Measurements from ENCODE around the gene TRPM7.
A peak's percentile ranks its signal among the peaks of the same experiment; 100 is the strongest.
"Not testable (repeated sequence)": the region's sequence is repeated elsewhere in the genome, so short reads cannot be mapped to it uniquely, and the experiment has no call there.

Gene TRPM7

GRCh38 chr15:50707878-50708427, 21.4 kb upstream of the TRPM7 start:
- no peak for DNase-seq (ENCODE audit: low read depth)
- H3K4me3 ChIP-seq (ENCODE audit: low read length) = no peak overlapping the region
- no peak for TF ChIP-seq CTCF (conservative IDR thresholded peaks at IDR 0.05; ENCODE audit: low read length)

GRCh38 chr15:50702762-50703334, 16.3 kb upstream of the TRPM7 start:
- no peak for TF ChIP-seq CTCF (conservative IDR thresholded peaks at IDR 0.05; ENCODE audit: low read length)
- no peak overlapping the region for H3K4me3 ChIP-seq (ENCODE audit: low read length)
- DNase-seq (ENCODE audit: low read depth) = no peak

- H3K4me3 ChIP-seq (ENCODE audit: low read length) = no peak overlapping the region
- TF ChIP-seq CTCF (conservative IDR thresholded peaks at IDR 0.05; ENCODE audit: low read length) = no peak
- DNase-seq (ENCODE audit: low read depth) = no peak
Observed at GRCh38 chr15:50698101-50698500, 11.5 kb upstream of the TRPM7 start.

- TF ChIP-seq CTCF (conservative IDR thresholded peaks at IDR 0.05; ENCODE audit: low read length) = no peak
- H3K4me3 ChIP-seq (ENCODE audit: low read length) = no peak overlapping the region
- no peak for DNase-seq (ENCODE audit: low read depth)
Observed at GRCh38 chr15:50697109-50697797, 10.7 kb upstream of the TRPM7 start.

GRCh38 chr15:50694634-50695165, 8.1 kb upstream of the TRPM7 start:
- not testable (repeated sequence) for H3K4me3 ChIP-seq (ENCODE audit: low read length); DNase-seq (ENCODE audit: low read depth)

- no peak for TF ChIP-seq CTCF (conservative IDR thresholded peaks at IDR 0.05; ENCODE audit: low read length)
- no peak for DNase-seq (ENCODE audit: low read depth)
- H3K4me3 ChIP-seq (ENCODE audit: low read length) = peak overlapping the region; percentile 86
Observed at GRCh38 chr15:50687302-50687902, 805 bp upstream of the TRPM7 start.

GRCh38 chr15:50685976-50686468, 575 bp downstream of the TRPM7 start:
- peak; percentile 37 for DNase-seq (ENCODE audit: low read depth)
- TF ChIP-seq CTCF (conservative IDR thresholded peaks at IDR 0.05; ENCODE audit: low read length) = no peak
- peak overlapping the region; percentile 96 for H3K4me3 ChIP-seq (ENCODE audit: low read length)

Data from AG10803 (cell line).